CD4-positive, alpha-beta T cell treated with Interleukin-17A for 1 hour (primary cell): ENCODE measurements around the gene DIPK2A.

ENCODE experiments used
- DNase-seq: peaks from one replicate; pipeline ENCODE4 v3.0.0-alpha.2; 2020

DIPK2A gene

DNA sequence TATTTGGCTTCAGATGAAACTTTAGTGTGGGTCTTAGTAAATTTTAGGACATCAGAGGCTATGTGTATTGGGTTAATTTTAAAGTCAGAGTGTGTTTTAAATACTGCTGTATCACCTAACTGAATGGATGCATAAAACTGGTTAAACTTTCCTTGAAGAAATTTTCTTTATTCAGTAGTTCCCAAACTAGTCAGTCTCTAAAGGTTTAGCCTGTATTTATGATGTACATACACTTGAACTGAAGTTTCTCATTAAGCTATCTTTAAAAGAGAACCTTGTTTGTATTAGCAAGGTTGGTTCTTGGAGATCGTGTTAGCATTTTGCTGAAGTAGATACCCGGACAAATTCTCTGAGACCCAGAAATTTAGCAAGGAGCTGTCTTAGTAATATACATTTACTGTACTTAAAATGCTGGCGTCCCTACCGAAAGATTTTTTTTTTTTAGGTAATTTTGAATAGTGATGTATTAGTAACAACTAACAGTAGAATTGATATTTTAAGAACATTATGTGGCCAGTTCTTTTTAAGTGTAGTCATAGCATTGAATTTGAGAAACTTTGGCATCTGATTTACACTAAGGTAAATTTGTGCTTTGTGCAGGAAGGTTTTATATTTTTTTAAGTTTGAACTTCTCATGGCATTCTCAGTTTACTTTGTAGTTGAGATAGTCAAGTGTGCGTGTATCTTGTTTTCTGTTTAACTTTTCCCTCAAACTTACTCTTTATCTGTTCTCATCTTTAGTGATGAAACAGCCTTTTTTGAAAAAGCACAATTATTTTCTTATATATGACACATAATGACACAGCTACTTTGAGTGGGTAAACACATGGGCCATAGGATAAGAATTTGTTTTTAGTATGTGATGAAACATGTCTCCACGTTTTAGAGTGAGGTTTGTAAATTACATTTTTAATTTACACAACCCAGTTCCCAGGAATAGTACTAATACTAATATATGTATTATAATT lies 2.9 kb downstream of the DIPK2A start:
- no peak for DNase-seq

DNA sequence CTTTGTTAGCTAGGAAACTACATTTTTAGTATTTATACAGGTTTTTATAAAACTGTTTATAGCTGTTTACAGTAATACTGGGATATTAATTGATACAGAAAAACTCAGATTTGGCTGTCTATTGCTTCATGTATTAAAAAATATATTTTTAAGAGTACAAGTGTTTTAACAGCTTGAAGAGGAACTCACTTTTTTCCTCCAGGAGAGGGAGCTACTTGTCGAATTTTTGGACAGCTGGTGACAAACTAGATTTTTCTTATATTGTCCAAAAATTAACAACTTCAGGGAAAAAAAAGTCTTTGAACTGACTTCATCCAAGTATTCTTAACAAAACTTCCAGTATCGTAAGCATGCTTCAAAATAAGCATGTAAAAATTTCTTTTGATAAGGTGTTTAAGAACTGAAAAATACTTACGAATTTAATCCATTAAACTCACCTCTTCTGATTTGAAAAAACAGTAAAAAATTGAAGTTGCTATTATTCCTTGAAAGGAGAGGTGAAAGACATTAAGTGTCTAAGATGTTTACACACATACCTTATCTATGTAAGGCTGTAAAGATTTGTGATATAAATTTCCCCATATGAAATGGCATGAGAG lies 4.0 kb downstream of the DIPK2A start:
- DNase-seq = peak; percentile 52

DNA sequence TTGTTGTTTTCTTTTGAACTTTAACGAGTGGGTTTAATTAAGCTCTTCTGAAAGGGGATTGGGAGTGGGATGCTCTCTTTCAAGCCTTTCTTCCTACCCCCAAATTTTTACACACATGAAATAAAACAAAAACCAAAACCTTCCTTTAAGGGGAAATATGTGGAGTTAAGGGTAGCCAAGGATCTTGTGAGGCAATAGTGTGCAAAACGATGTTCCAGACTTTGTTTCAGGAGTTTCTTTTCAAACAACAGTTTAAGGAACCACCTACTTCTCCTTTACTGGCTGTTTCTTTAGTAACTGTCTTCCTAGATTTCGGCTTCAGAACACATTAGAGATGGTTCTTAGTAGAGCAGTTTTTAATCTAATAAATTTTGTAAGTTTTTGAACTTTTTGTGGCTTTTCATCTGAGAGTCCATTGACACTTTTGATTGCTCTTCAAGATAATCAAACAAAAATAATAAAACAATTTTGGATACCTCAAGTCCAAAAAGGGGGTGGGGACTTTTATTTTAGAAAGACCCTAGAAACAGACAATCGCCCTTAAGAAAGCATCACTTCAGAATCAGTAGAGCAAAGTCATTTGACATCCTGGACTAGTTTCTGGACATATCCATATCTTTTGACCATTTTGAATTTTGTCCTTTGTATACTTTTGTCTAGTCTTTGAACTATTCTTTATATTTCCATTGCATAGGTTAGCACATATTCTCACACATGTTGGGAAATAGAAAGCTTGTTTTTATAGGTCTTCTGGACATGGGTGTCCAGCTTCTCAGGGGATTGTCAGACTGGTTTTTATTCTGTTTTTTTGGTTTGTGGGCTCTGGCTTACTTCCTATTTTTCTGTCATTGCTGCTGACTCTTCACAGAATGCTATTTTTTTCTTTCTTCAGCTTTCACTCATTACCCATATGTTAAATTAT lies 6.0 kb downstream of the DIPK2A start:
- no peak for DNase-seq

GRCh38 chr3:143978263-143978631 lies 6.6 kb downstream of the DIPK2A start:
- DNase-seq = no peak

DNA sequence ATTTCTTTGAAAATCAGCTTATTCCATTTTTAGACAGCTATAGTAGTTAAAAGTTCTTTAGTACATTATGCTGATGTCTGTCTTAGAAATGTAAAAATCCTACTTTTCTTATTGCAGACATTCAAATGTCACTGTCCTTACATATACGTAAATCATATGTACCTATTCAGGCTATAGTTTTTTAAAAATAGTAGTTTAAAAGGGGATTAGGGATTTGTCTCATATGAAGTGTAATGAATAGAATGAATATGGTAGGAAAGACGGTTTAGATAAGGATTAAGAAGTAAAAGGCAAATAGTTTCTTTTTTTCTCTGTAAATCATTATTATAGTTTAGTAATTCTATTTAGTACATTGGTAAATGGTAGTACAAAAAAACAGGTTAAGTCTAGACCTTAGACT lies 7.4 kb downstream of the DIPK2A start:
- no peak for DNase-seq

GRCh38 chr3:143979813-143980212 lies 8.2 kb downstream of the DIPK2A start:
- no peak for DNase-seq

DNA sequence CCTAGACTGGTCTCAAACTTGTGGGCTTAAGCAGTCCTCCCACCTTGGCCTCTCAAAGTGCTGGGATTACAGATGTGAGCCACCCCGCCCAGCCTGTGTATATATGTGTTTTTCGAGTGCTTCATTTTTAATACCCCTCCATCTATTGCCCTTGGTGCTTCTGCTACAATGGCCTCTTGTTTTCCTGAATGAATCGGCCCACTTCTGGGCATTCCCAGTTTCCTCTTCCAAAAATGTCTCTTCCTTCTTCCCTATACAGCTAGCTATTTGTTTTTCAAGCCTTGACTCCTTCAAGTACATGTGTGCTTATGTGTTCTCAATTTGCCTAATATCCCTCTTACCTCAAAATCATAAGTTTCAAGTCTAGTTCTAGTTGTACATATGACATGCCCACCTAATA lies 16.7 kb downstream of the DIPK2A start:
- DNase-seq = no peak

GRCh38 chr3:143989461-143989860 lies 17.8 kb downstream of the DIPK2A start:
- DNase-seq = no peak

GRCh38 chr3:143991713-143992112 lies 20.1 kb downstream of the DIPK2A start:
- DNase-seq = no peak

DNA sequence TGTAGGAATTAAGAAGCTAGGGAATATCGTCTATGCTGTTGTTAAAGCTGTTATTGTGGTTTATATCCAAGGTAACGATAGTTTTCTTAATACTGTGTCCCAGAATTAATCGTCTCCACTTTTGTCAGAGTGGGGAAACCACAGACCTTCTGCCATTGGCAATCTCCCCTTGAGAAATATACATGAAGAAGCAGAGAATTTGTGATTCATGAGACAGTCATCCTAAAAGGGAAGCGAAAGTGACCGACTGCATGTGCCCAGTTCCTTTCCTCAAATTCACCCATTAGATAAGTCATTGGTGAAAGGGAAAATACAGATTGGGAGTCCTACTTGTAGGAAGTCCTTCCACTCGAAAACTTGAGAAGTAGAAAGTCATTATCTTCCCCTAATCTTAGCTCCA lies 26.6 kb downstream of the DIPK2A start:
- DNase-seq = peak; percentile 22

GRCh38 chr3:144003051-144003450 lies 31.4 kb downstream of the DIPK2A start:
- DNase-seq = no peak

- DNase-seq = no peak
Measured at GRCh38 chr3:144010371-144010770, 38.7 kb downstream of the DIPK2A start.

GRCh38 chr3:144011251-144011799 lies 39.7 kb downstream of the DIPK2A start:
- no peak for DNase-seq

- no peak for DNase-seq
Measured at GRCh38 chr3:144015133-144015532, 43.5 kb downstream of the DIPK2A start.

GRCh38 chr3:144018776-144019175 lies 47.2 kb downstream of the DIPK2A start:
- no peak for DNase-seq
